Stimulated activated CD8-positive, alpha-beta memory T cell treated with anti-CD3 and anti-CD28 coated beads, Interleukin-15, amount 100 ng/mL, for 4 hours (primary cell): ENCODE data around the gene FRK.

ENCODE experiments used
- DNase-seq, 2 donors: peaks; one replicate each; pipeline ENCODE4 v3.0.0-alpha.2; 2020; ENCODE audit warnings: low read depth in 2 of 2

Gene FRK

GRCh38 chr6:116036075-116036773 lies 24.5 kb downstream of the FRK start:
- no peak for DNase-seq

- DNase-seq = no peak
Observed at GRCh38 chr6:116035616-116036015, 25.1 kb downstream of the FRK start.

- no peak for DNase-seq
Observed at GRCh38 chr6:116034327-116034726, 26.4 kb downstream of the FRK start.

GRCh38 chr6:116033687-116034303 lies 26.9 kb downstream of the FRK start:
- DNase-seq = no peak

- no peak for DNase-seq
Observed at GRCh38 chr6:116030770-116031169, 29.9 kb downstream of the FRK start.

GRCh38 chr6:116029535-116029934 lies 31.2 kb downstream of the FRK start:
- no peak for DNase-seq

GRCh38 chr6:116028233-116028632 lies 32.5 kb downstream of the FRK start:
- no peak for DNase-seq

- DNase-seq = no peak
Observed at GRCh38 chr6:116027801-116028200, 32.9 kb downstream of the FRK start.

GRCh38 chr6:116025405-116025804 lies 35.3 kb downstream of the FRK start:
- no peak for DNase-seq

- DNase-seq = no peak
Observed at GRCh38 chr6:116022841-116023445, 37.7 kb downstream of the FRK start.

GRCh38 chr6:116020738-116021137 lies 40.0 kb downstream of the FRK start:
- no peak for DNase-seq

GRCh38 chr6:116019428-116019827 lies 41.3 kb downstream of the FRK start:
- no peak for DNase-seq

GRCh38 chr6:116018976-116019375 lies 41.7 kb downstream of the FRK start:
- no peak for DNase-seq

GRCh38 chr6:116017546-116018295 lies 43.0 kb downstream of the FRK start:
- DNase-seq = no peak

- no peak for DNase-seq
Observed at GRCh38 chr6:116016846-116017545, 43.7 kb downstream of the FRK start.

GRCh38 chr6:116015983-116016382 lies 44.7 kb downstream of the FRK start:
- DNase-seq = no peak

- DNase-seq = no peak
Observed at GRCh38 chr6:116015561-116015960, 45.1 kb downstream of the FRK start.

GRCh38 chr6:116012951-116013350 lies 47.7 kb downstream of the FRK start:
- no peak for DNase-seq

GRCh38 chr6:116012471-116012949 lies 48.2 kb downstream of the FRK start:
- no peak for DNase-seq

- no peak for DNase-seq
Observed at GRCh38 chr6:116011520-116011919, 49.2 kb downstream of the FRK start.

GRCh38 chr6:116010790-116011401 lies 49.8 kb downstream of the FRK start:
- DNase-seq = no peak
